ENCODE results near the gene TUNAR. TPM values are rescaled to one million over a fixed set of nuclear protein-coding genes. Genes with fewer than 3 reads are reported as not detected.
A peak's percentile ranks its signal among the peaks of the same experiment; 100 is the strongest.

Gene TUNAR
- total and polyA plus RNA-seq, 2 experiments from 2014 or later = 0.18 to 1.3 TPM

- no peak overlapping the region for H3K27ac ChIP-seq
- no peaks in the 10 kb centered on the region for H3K36me3 ChIP-seq
- H3K4me3 ChIP-seq = no peak overlapping the region
- no peaks in the 10 kb centered on the region for H3K4me1 ChIP-seq (ENCODE audit: low read depth)
- no peaks in the 10 kb centered on the region for H3K9me3 ChIP-seq (ENCODE audit: low read depth)
- H3K27me3 ChIP-seq = no peaks in the 10 kb centered on the region
- TF ChIP-seq, protein P1, sequence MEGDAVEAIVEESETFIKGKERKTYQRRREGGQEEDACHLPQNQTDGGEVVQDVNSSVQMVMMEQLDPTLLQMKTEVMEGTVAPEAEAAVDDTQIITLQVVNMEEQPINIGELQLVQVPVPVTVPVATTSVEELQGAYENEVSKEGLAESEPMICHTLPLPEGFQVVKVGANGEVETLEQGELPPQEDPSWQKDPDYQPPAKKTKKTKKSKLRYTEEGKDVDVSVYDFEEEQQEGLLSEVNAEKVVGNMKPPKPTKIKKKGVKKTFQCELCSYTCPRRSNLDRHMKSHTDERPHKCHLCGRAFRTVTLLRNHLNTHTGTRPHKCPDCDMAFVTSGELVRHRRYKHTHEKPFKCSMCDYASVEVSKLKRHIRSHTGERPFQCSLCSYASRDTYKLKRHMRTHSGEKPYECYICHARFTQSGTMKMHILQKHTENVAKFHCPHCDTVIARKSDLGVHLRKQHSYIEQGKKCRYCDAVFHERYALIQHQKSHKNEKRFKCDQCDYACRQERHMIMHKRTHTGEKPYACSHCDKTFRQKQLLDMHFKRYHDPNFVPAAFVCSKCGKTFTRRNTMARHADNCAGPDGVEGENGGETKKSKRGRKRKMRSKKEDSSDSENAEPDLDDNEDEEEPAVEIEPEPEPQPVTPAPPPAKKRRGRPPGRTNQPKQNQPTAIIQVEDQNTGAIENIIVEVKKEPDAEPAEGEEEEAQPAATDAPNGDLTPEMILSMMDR (IDR thresholded peaks at IDR 0.05; ENCODE audit: low read depth, low read length) = no peak
- DNase-seq (ENCODE audit: low read depth in 1 of 2, low spot score in 1 of 2) = no peak
Observed at GRCh38 chr14:95948558-95948981, 71.9 kb downstream of the TUNAR start.

DNA sequence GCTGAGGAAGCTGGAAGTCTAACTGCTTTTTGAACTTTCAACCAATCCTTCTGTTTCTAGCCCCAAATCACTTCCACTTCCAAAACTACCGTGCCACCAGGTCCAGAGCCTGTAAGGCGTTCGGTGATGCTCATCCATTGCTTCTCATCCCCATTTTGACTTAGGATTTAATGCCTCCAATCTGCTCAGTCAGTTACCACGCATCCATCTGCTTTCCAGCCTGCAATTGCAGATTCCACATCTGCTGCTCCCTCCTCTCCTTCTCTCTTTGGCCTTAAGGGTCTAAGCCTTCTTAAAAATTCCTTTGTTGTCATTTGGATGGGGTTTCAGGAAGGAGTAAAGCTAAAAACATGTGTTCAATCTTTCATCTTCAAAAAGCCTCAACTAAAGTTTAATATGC is 74.7 kb downstream of the TUNAR start:
- TF ChIP-seq, protein P1 (IDR thresholded peaks at IDR 0.05; ENCODE audit: low read depth, low read length) = no peak
- DNase-seq (ENCODE audit: low read depth in 1 of 2, low spot score in 1 of 2) = no peak
- Histone ChIP-seq H3K36me3 (no peaks in the 10 kb centered on the region), H3K27ac (no peak overlapping the region), H3K4me1 (ENCODE audit: low read depth) (no peaks in the 10 kb centered on the region), H3K4me3 (no peak overlapping the region), H3K27me3 (no peaks in the 10 kb centered on the region), H3K9me3 (ENCODE audit: low read depth) (no peaks in the 10 kb centered on the region)

GRCh38 chr14:95953111-95953724 is 76.6 kb downstream of the TUNAR start:
- peak in 1 of 2 donors; percentile 84 for DNase-seq (ENCODE audit: low read depth in 1 of 2, low spot score in 1 of 2)
- Histone ChIP-seq H3K36me3 (no peaks in the 10 kb centered on the region), H3K9me3 (ENCODE audit: low read depth) (no peaks in the 10 kb centered on the region), H3K27me3 (no peaks in the 10 kb centered on the region), H3K27ac (no peak overlapping the region), H3K4me3 (no peak overlapping the region), H3K4me1 (ENCODE audit: low read depth) (no peaks in the 10 kb centered on the region)
- TF ChIP-seq, protein P1 (IDR thresholded peaks at IDR 0.05; ENCODE audit: low read depth, low read length) = no peak

GRCh38 chr14:95956601-95957460 is 80.2 kb downstream of the TUNAR start:
- TF ChIP-seq, protein P1 (IDR thresholded peaks at IDR 0.05; ENCODE audit: low read depth, low read length) = no peak
- Histone ChIP-seq H3K27me3 (no peaks in the 10 kb centered on the region), H3K4me1 (ENCODE audit: low read depth) (no peaks in the 10 kb centered on the region), H3K27ac (no peak overlapping the region), H3K4me3 (no peak overlapping the region), H3K36me3 (no peaks in the 10 kb centered on the region), H3K9me3 (ENCODE audit: low read depth) (no peaks in the 10 kb centered on the region)
- DNase-seq (ENCODE audit: low read depth in 1 of 2, low spot score in 1 of 2) = no peak

GRCh38 chr14:95958105-95958504 is 81.5 kb downstream of the TUNAR start:
- Histone ChIP-seq H3K36me3 (no peaks in the 10 kb centered on the region), H3K27me3 (no peaks in the 10 kb centered on the region), H3K27ac (no peak overlapping the region), H3K4me3 (no peak overlapping the region), H3K9me3 (ENCODE audit: low read depth) (no peaks in the 10 kb centered on the region), H3K4me1 (ENCODE audit: low read depth) (peaks cover 6% of the 10 kb centered on the region)
- DNase-seq (ENCODE audit: low read depth in 1 of 2, low spot score in 1 of 2) = no peak
- TF ChIP-seq, protein P1 (IDR thresholded peaks at IDR 0.05; ENCODE audit: low read depth, low read length) = no peak
